A673 (cell line): Measurements from ENCODE around the gene ACCS.

ENCODE experiments used
- CTCF ChIP-seq: fragments of 300-800, 200-600 bp; sonication (generic); conservative IDR thresholded peaks from 2 replicates; pipeline ENCODE4 v1.5.1; 2017; ENCODE audit warnings: low read depth, mild to moderate bottlenecking, antibody characterized with exemption, low read length, moderate library complexity, mixed read lengths
- EZH2 ChIP-seq: fragments of 200-600 bp; sonication (generic); IDR thresholded peaks from 2 replicates; pipeline ENCODE4 v1.6.1; 2017; ENCODE audit warnings: borderline replicate concordance, low read depth, mild to moderate bottlenecking, mixed read lengths, antibody characterized with exemption, low read length; ENCODE audit not compliant: poor library complexity, severe bottlenecking

- TF ChIP-seq EZH2 (no peak), CTCF (no peak)
Observed at GRCh38 chr11:44029507-44029845, 36.6 kb upstream of the ACCS start.
